ENCODE measurements around the gene MMP11.
"Not testable (repeated sequence)": the region's sequence is repeated elsewhere in the genome, so short reads cannot be mapped to it uniquely, and the experiment has no call there.

The MMP11 gene

GRCh38 chr22:23772649-23773473 is at the start of gene MMP11:
MMP11 (plus strand) TSS chr22:23772849; CDS start chr22:23772871, 22 bp downstream.
- TF ChIP-seq ZFX (IDR thresholded peaks at IDR 0.05) (peak; percentile 77; the same call in 1 of the 2 replicates), CTCF (conservative IDR thresholded peaks at IDR 0.05) (no peak)
- peak within 1 kb of the TSS; percentile 58 for H3K27ac ChIP-seq

- H3K27ac ChIP-seq = not testable (repeated sequence)
Measured at GRCh38 chr22:23728108-23728507, 44.5 kb upstream of the MMP11 start.

- TF ChIP-seq CTCF (conservative IDR thresholded peaks at IDR 0.05) (no peak), ZFX (IDR thresholded peaks at IDR 0.05) (no peak)
Measured at GRCh38 chr22:23737696-23738095, 35.0 kb upstream of the MMP11 start.

GRCh38 chr22:23742505-23743264 is 30.0 kb upstream of the MMP11 start:
- TF ChIP-seq CTCF (conservative IDR thresholded peaks at IDR 0.05) = no peak
- no peak for TF ChIP-seq ZFX (IDR thresholded peaks at IDR 0.05)
- no peak overlapping the region for H3K27ac ChIP-seq

More at GRCh38 chr22:23737696-23738095, 35.0 kb upstream of the MMP11 start:
- H3K27ac ChIP-seq = no peak overlapping the region

- TF ChIP-seq ZFX (IDR thresholded peaks at IDR 0.05) (no peak), CTCF (conservative IDR thresholded peaks at IDR 0.05) (no peak)
- no peak overlapping the region for H3K27ac ChIP-seq
Measured at GRCh38 chr22:23743303-23743705, 29.3 kb upstream of the MMP11 start.

- no peak for TF ChIP-seq CTCF (conservative IDR thresholded peaks at IDR 0.05)
- TF ChIP-seq ZFX (IDR thresholded peaks at IDR 0.05) = no peak
- no peak overlapping the region for H3K27ac ChIP-seq
Measured at GRCh38 chr22:23744001-23744400, 28.6 kb upstream of the MMP11 start.

GRCh38 chr22:23744485-23744884 is 28.2 kb upstream of the MMP11 start:
- TF ChIP-seq CTCF (conservative IDR thresholded peaks at IDR 0.05) (no peak), ZFX (IDR thresholded peaks at IDR 0.05) (no peak)
- no peak overlapping the region for H3K27ac ChIP-seq

Measured in C4-2B (cell line).